ENCODE measurements around the gene INPP5E. TPM values are rescaled to one million over a fixed set of nuclear protein-coding genes. Genes with fewer than 3 reads are reported as not detected.

Gene INPP5E
- total and polyA plus RNA-seq, 3 donors from 2014 or later: 22.1 to 38.0 (median 32.2) TPM

DNA sequence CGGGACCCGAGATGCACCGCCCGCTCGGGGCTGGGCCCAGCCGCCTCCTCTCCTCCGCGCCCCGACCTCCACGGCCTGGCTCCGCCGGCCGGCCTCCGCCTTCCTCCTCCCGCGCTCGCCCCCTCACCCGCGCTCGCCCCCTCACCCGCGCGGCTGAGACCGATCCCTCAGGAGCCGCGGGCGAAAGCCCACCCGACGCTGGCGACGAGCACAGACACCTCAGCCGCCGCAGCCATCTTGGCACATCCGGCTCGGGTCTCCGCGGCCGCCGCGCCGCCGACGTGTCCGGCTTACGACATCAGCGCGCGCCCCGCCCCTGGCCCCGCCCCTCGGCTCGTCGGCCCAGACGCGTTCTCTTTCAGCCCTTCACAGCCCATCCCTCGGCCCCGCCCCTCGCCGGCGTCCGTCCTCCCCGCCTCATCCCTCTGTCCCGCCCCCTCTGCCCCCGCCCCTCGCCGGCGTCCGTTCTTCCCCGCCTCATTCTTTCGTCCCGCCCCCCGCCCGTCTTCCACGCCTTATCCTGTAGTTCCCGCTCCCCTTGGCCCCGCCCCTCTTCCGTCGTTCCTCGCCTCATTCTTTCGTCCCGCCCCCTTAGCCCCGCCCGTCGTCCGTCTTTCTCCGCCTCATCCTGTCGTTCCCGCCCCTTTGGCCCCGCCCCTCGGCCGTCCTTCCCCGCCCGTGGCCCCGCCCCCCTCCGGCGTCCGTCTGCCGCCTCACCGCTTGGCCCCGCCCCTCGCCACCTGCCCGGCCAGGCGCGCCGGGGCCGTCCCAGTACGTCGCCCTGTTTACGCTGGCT, 43.3 kb upstream of the INPP5E start, which contains the start of gene SEC16A:
TSS of gene SEC16A (minus strand) at position 248 of the 796 bp plus-strand sequence. CDS start 5,425 bp downstream, outside the sequence.
- peak within 1 kb of the TSS; percentile 97 to 100 for H3K27ac ChIP-seq
- peaks cover 26% of the 10 kb centered on the region for H3K4me1 ChIP-seq
- H3K36me3 ChIP-seq (ENCODE audit: low read depth, missing control alignments): no peaks in the 10 kb centered on the region
- DNase-seq: peak; percentile 100
- peak; percentile 26 for TF ChIP-seq POLR2A (IDR thresholded peaks at IDR 0.05)
- TF ChIP-seq CTCF (IDR thresholded peaks at IDR 0.05): no peak
- H3K4me3 ChIP-seq: peak within 1 kb of the TSS; percentile 95 to 100
- no peaks in the 10 kb centered on the region for H3K27me3 ChIP-seq
- WGBS, 2 donors: 1 to 2% methylated on average over 50 to 104 of the region's 109 CpGs
- H3K9me3 ChIP-seq: no peaks in the 10 kb centered on the region
- intact Hi-C loops (cut with DNase I; ENCODE audit: low total_unique reads): no loop called here

DNA sequence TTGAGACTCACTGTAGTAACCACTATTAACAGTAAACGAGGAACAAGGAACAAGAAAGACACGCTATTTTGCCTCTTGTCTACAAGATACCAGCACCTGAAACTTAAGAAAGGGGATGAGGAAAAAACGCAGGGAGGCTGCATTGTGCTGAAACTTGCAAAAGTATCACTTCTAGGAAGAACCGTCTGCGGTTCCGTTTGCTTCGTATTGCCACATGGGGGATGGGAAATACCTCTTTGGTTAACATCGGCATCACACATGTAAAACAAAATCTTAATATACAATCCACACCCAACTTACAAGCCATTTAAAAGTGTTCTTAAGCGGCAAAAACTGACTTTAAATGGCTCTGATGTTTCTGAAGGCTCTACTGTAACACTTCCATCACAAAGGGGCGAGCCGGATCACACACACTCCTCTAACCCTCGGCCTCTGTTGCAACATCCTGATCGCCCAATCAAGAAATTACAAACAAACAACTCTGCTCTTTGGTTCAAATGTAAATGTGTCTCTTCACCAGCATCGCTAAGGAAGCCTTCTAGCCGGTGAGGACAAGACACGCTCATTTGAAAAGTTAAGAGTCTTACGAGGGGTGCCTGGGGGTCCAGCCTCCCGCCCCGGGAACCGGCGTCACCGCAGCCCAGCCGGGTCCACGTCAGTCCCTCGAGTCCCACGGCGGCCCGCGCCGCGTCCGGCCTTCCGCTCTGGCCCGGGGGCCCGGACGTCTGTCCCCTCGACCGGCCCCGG, 42.6 kb upstream of the INPP5E start:
- Histone ChIP-seq H3K4me3 (peak overlapping the region; percentile 95 to 100), H3K36me3 (ENCODE audit: low read depth, missing control alignments) (no peaks in the 10 kb centered on the region), H3K4me1 (peaks cover 26% of the 10 kb centered on the region), H3K27ac (peak overlapping the region; percentile 97 to 100), H3K9me3 (no peaks in the 10 kb centered on the region), H3K27me3 (no peaks in the 10 kb centered on the region)
- TF ChIP-seq POLR2A (IDR thresholded peaks at IDR 0.05) (no peak), CTCF (IDR thresholded peaks at IDR 0.05) (no peak)
- DNase-seq: no peak
- 0 to 1% methylated on average over 19 to 39 of the region's 39 CpGs for WGBS, 2 donors
- intact Hi-C loops (cut with DNase I; ENCODE audit: low total_unique reads): no loop called here

- 20 to 35% methylated on average over 5 of the region's 5 CpGs for WGBS, 2 donors
- intact Hi-C loops (cut with DNase I; ENCODE audit: low total_unique reads): no loop called here
- Histone ChIP-seq H3K27ac (no peak overlapping the region), H3K27me3 (no peaks in the 10 kb centered on the region), H3K36me3 (ENCODE audit: low read depth, missing control alignments) (no peaks in the 10 kb centered on the region), H3K9me3 (no peaks in the 10 kb centered on the region), H3K4me1 (peaks cover 26% of the 10 kb centered on the region), H3K4me3 (no peak overlapping the region)
- DNase-seq: no peak
- TF ChIP-seq CTCF (IDR thresholded peaks at IDR 0.05): no peak
- no peak for TF ChIP-seq POLR2A (IDR thresholded peaks at IDR 0.05)
These were observed 41.9 kb upstream of the INPP5E start for GRCh38 chr9:136481558-136481957.

GRCh38 chr9:136476369-136477150, 36.9 kb upstream of the INPP5E start:
- Histone ChIP-seq H3K9me3 (no peaks in the 10 kb centered on the region), H3K27me3 (no peaks in the 10 kb centered on the region), H3K4me3 (no peak overlapping the region), H3K4me1 (peaks cover 4% of the 10 kb centered on the region), H3K27ac (no peak overlapping the region), H3K36me3 (ENCODE audit: low read depth, missing control alignments) (no peaks in the 10 kb centered on the region)
- 80 to 86% methylated on average over 25 of the region's 25 CpGs for WGBS, 2 donors
- intact Hi-C loops (cut with DNase I; ENCODE audit: low total_unique reads): no loop called here
- DNase-seq: no peak
- no peak for TF ChIP-seq POLR2A (IDR thresholded peaks at IDR 0.05)
- TF ChIP-seq CTCF (IDR thresholded peaks at IDR 0.05): no peak
